Vagina (tissue), 2 donors: ENCODE data around the gene TM7SF2.

Experiments used
- POLR2A ChIP-seq, 2 donors: fragments of 450-650 bp; IDR thresholded peaks; one replicate each; pipeline ENCODE4 v1.6.1; 2017; ENCODE audit warnings: antibody characterized with exemption in 2 of 2, mild to moderate bottlenecking in 2 of 2, moderate library complexity in 2 of 2
- POLR2AphosphoS5 ChIP-seq, 2 donors: sonication (generic); formaldehyde crosslinking; IDR thresholded peaks; one replicate each; pipeline ENCODE4 v1.9.0; 2017; ENCODE audit warnings: antibody characterized with exemption in 2 of 2, mild to moderate bottlenecking in 2 of 2, low read depth in 1 of 2; ENCODE audit not compliant: insufficient read depth in 1 of 2
- TF ChIP-seq, protein P1 (sequence below), 3 experiments: fragments of 450-650 bp in 2 of 3; fragments of 200-600 bp in 1 of 3; sonication (generic) in 1 of 3; IDR thresholded peaks; one replicate each; pipeline ENCODE4 v1.5.1; 2017 to 2019; ENCODE audit warnings: antibody characterized with exemption in 3 of 3, mild to moderate bottlenecking in 2 of 3, moderate library complexity in 2 of 3

DNA sequence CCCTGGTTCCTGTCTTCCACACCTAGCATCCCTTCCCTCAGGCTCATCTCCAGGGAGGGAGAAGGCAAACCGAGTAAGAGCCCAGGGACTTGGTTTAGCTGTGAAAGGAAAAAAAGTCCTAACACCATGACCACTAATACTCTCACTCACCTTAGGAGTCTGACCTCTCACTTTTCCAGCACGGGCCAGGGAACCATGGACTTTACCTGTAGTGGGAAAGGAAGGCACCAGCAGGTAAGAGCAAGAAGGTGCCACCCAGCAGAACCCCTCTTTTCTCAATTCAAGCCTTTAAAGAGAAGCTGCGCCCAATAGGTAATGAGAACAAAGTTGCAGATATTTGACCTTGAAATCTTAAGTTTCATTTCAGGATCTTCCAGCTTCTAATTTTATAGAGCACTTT lies 9.2 kb downstream of the TM7SF2 start:
- TF ChIP-seq POLR2A (IDR thresholded peaks at IDR 0.05) (no peak), POLR2AphosphoS5 (IDR thresholded peaks at IDR 0.05; ENCODE audit: insufficient read depth in 1 of 2, low read depth in 1 of 2) (no peak)
- TF ChIP-seq, protein P1, sequence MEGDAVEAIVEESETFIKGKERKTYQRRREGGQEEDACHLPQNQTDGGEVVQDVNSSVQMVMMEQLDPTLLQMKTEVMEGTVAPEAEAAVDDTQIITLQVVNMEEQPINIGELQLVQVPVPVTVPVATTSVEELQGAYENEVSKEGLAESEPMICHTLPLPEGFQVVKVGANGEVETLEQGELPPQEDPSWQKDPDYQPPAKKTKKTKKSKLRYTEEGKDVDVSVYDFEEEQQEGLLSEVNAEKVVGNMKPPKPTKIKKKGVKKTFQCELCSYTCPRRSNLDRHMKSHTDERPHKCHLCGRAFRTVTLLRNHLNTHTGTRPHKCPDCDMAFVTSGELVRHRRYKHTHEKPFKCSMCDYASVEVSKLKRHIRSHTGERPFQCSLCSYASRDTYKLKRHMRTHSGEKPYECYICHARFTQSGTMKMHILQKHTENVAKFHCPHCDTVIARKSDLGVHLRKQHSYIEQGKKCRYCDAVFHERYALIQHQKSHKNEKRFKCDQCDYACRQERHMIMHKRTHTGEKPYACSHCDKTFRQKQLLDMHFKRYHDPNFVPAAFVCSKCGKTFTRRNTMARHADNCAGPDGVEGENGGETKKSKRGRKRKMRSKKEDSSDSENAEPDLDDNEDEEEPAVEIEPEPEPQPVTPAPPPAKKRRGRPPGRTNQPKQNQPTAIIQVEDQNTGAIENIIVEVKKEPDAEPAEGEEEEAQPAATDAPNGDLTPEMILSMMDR (IDR thresholded peaks at IDR 0.05), result no peak
